Astrocyte (in vitro differentiated cells and primary cell): ENCODE measurements around the gene IP6K3. TPM values are rescaled to one million over a fixed set of nuclear protein-coding genes. Genes with fewer than 3 reads are reported as not detected.

Experiments
- DNase-seq: peaks from one replicate; pipeline ENCODE4 v3.0.0-alpha.2; 2010; ENCODE audit warnings: low read depth
- FAIRE-seq: peaks from 2 replicates; lab custom pipeline; 2011; peaks lifted over from hg19 to GRCh38; lab: Jason Lieb, UNC
- H2AFZ ChIP-seq: 2 replicates; pipeline ENCODE4 v1.6.0; 2012; ENCODE audit warnings: low read depth, low read length, inconsistent platforms
- H3K27ac ChIP-seq: 2 replicates; pipeline ENCODE4 v1.5.1; 2011; ENCODE audit warnings: low read depth, low read length, inconsistent platforms
- H3K27me3 ChIP-seq: 2 replicates; pipeline ENCODE4 v1.6.0; 2011; ENCODE audit warnings: low read length, inconsistent platforms; ENCODE audit not compliant: insufficient read depth
- H3K36me3 ChIP-seq: 2 replicates; pipeline ENCODE4 v1.5.1; 2011; ENCODE audit warnings: low read length, inconsistent platforms; ENCODE audit not compliant: insufficient read depth
- H3K4me1 ChIP-seq: 2 replicates; pipeline ENCODE4 v1.5.1; 2011; ENCODE audit warnings: low read length, inconsistent platforms; ENCODE audit not compliant: insufficient read depth
- H3K4me2 ChIP-seq: 2 replicates; pipeline ENCODE4 v1.6.0; 2012; ENCODE audit warnings: low read length, inconsistent platforms
- H3K4me3 ChIP-seq: 2 replicates; pipeline ENCODE4 v1.5.1; 2011; ENCODE audit warnings: low read depth, mild to moderate bottlenecking, low read length, inconsistent platforms; ENCODE audit not compliant: insufficient read depth
- H3K79me2 ChIP-seq: 2 replicates; pipeline ENCODE4 v1.6.0; 2012; ENCODE audit warnings: mild to moderate bottlenecking, low read length, inconsistent platforms; ENCODE audit not compliant: insufficient read depth
- H3K9ac ChIP-seq: 2 replicates; pipeline ENCODE4 v1.6.0; 2012; ENCODE audit warnings: mild to moderate bottlenecking, low read length, inconsistent platforms
- H3K9me3 ChIP-seq: 2 replicates; pipeline ENCODE4 v1.5.1; 2012; ENCODE audit warnings: low read depth, mild to moderate bottlenecking, low read length, inconsistent platforms; ENCODE audit not compliant: insufficient read depth
- H4K20me1 ChIP-seq: 2 replicates; pipeline ENCODE4 v1.6.0; 2012; ENCODE audit warnings: low read length, inconsistent platforms; ENCODE audit not compliant: insufficient read depth
- H3K27ac Mint-ChIP-seq: one replicate; pipeline ENCODE4 v1.8.0; 2021; ENCODE audit warnings: mild to moderate bottlenecking, mixed read lengths; ENCODE audit not compliant: unreplicated experiment
- H3K27me3 Mint-ChIP-seq: one replicate; pipeline ENCODE4 v1.8.0; 2021; ENCODE audit warnings: low read depth, mixed read lengths; ENCODE audit not compliant: unreplicated experiment
- H3K36me3 Mint-ChIP-seq: one replicate; pipeline ENCODE4 v1.8.0; 2021; ENCODE audit warnings: low read depth, mixed read lengths; ENCODE audit not compliant: unreplicated experiment
- H3K4me1 Mint-ChIP-seq: one replicate; pipeline ENCODE4 v1.8.0; 2021; ENCODE audit warnings: low read depth, mixed read lengths; ENCODE audit not compliant: unreplicated experiment
- H3K4me3 Mint-ChIP-seq: one replicate; pipeline ENCODE4 v1.8.0; 2021; ENCODE audit warnings: mild to moderate bottlenecking, moderate library complexity, mixed read lengths; ENCODE audit not compliant: unreplicated experiment
- H3K9me3 Mint-ChIP-seq: one replicate; pipeline ENCODE4 v1.8.0; 2021; ENCODE audit warnings: mild to moderate bottlenecking, mixed read lengths; ENCODE audit not compliant: unreplicated experiment
- EZH2 ChIP-seq: IDR thresholded peaks from 2 replicates; pipeline ENCODE4 v1.6.1; 2012; ENCODE audit warnings: mild to moderate bottlenecking, low read length, inconsistent platforms; ENCODE audit not compliant: insufficient read depth
- total RNA-seq: library from RNA; stranded (reverse); gene quantifications from 2 replicates; pipeline ENCODE4 v1.2.1, GENCODE V29; 2021
- TF ChIP-seq, protein P1 (sequence below): IDR thresholded peaks from 2 replicates; pipeline ENCODE4 v1.5.1; 2011; ENCODE audit warnings: low read depth, mild to moderate bottlenecking, inconsistent platforms, low read length, moderate library complexity; ENCODE audit not compliant: insufficient read depth

Gene IP6K3
- total RNA-seq, 1 donor from 2014 or later, result 4.6 TPM

- peaks cover 11% of the 10 kb centered on the region for H3K27me3 Mint-ChIP-seq
- DNase-seq (no peak), FAIRE-seq (no peak)
- Histone ChIP-seq H3K9me3 (no peaks in the 10 kb centered on the region), H2AFZ (no peak overlapping the region), H3K4me1 (peaks cover 12% of the 10 kb centered on the region), H3K9ac (no peak overlapping the region), H4K20me1 (no peaks in the 10 kb centered on the region), H3K4me2 (no peak overlapping the region), H3K79me2 (no peaks in the 10 kb centered on the region), H3K27me3 (peaks cover 7% of the 10 kb centered on the region), H3K27ac (no peak overlapping the region), H3K4me3 (no peak overlapping the region), H3K36me3 (no peaks in the 10 kb centered on the region)
- TF ChIP-seq, protein P1, sequence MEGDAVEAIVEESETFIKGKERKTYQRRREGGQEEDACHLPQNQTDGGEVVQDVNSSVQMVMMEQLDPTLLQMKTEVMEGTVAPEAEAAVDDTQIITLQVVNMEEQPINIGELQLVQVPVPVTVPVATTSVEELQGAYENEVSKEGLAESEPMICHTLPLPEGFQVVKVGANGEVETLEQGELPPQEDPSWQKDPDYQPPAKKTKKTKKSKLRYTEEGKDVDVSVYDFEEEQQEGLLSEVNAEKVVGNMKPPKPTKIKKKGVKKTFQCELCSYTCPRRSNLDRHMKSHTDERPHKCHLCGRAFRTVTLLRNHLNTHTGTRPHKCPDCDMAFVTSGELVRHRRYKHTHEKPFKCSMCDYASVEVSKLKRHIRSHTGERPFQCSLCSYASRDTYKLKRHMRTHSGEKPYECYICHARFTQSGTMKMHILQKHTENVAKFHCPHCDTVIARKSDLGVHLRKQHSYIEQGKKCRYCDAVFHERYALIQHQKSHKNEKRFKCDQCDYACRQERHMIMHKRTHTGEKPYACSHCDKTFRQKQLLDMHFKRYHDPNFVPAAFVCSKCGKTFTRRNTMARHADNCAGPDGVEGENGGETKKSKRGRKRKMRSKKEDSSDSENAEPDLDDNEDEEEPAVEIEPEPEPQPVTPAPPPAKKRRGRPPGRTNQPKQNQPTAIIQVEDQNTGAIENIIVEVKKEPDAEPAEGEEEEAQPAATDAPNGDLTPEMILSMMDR, result no peak
- no peak for TF ChIP-seq EZH2
- peak overlapping the region; percentile 57 for H3K4me3 Mint-ChIP-seq
- no peak overlapping the region for H3K27ac Mint-ChIP-seq
- no peaks in the 10 kb centered on the region for H3K9me3 Mint-ChIP-seq
- H3K36me3 Mint-ChIP-seq, result no peaks in the 10 kb centered on the region
- H3K4me1 Mint-ChIP-seq, result peaks cover 36% of the 10 kb centered on the region
These were observed 1.1 kb upstream of the IP6K3 start for GRCh38 chr6:33747823-33748222.

- no peak overlapping the region for H3K27ac ChIP-seq
- DNase-seq (peak; percentile 21), FAIRE-seq (no peak)
- no peaks in the 10 kb centered on the region for H3K36me3 ChIP-seq
- H3K9ac ChIP-seq, result no peak overlapping the region
- TF ChIP-seq, protein P1, result no peak
- no peak for TF ChIP-seq EZH2
- H2AFZ ChIP-seq, result peak overlapping the region; percentile 7
- peak overlapping the region; percentile 72 for H3K4me3 Mint-ChIP-seq
- H3K4me3 ChIP-seq, result no peak overlapping the region
- H4K20me1 ChIP-seq, result no peaks in the 10 kb centered on the region
- peaks cover 43% of the 10 kb centered on the region for H3K4me1 Mint-ChIP-seq
- no peaks in the 10 kb centered on the region for H3K9me3 Mint-ChIP-seq
- no peaks in the 10 kb centered on the region for H3K9me3 ChIP-seq
- H3K4me1 ChIP-seq, result peaks cover 12% of the 10 kb centered on the region
- H3K27me3 ChIP-seq, result peaks cover 16% of the 10 kb centered on the region
- H3K79me2 ChIP-seq, result no peaks in the 10 kb centered on the region
- peak overlapping the region; percentile 55 for H3K4me2 ChIP-seq
- peaks cover 14% of the 10 kb centered on the region for H3K27me3 Mint-ChIP-seq
- no peaks in the 10 kb centered on the region for H3K36me3 Mint-ChIP-seq
- peak overlapping the region; percentile 70 for H3K27ac Mint-ChIP-seq
These were observed 587 bp downstream of the IP6K3 start for GRCh38 chr6:33746036-33746600.

DNA sequence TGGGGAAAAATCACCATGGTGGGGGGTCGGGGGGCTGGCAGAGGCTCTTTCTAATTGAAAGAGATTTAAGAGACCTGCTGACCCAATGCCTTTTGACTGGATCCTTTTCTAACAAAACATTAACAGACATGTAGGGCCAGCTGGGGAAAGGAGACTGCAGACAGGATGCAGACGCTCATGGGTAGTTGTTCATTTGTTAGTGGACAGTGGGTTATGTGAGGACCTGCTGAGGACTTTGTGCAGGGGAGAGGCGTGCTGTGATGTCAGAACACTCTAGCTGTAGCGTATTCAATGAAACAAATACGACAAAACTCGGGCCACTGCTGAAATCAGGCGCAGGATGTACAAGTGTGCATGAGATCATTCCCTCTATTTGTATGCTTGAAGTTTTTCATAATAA, 1.2 kb downstream of the IP6K3 start:
- Mint-ChIP-seq H3K27ac (peak overlapping the region; percentile 70), H3K27me3 (peaks cover 11% of the 10 kb centered on the region), H3K36me3 (no peaks in the 10 kb centered on the region), H3K4me3 (peak overlapping the region; percentile 72), H3K4me1 (peaks cover 39% of the 10 kb centered on the region), H3K9me3 (no peaks in the 10 kb centered on the region)
- TF ChIP-seq, protein P1, result no peak
- TF ChIP-seq EZH2, result no peak
- H3K9me3 ChIP-seq, result no peaks in the 10 kb centered on the region
- no peaks in the 10 kb centered on the region for H4K20me1 ChIP-seq
- DNase-seq (no peak), FAIRE-seq (no peak)
- no peak overlapping the region for H3K4me2 ChIP-seq
- no peak overlapping the region for H3K27ac ChIP-seq
- no peaks in the 10 kb centered on the region for H3K79me2 ChIP-seq
- no peak overlapping the region for H3K4me3 ChIP-seq
- H3K27me3 ChIP-seq, result peaks cover 20% of the 10 kb centered on the region
- H3K4me1 ChIP-seq, result peaks cover 12% of the 10 kb centered on the region
- peak overlapping the region; percentile 7 for H2AFZ ChIP-seq
- no peak overlapping the region for H3K9ac ChIP-seq
- no peaks in the 10 kb centered on the region for H3K36me3 ChIP-seq
